ENCODE measurements around the gene CSRNP3. TPM values are rescaled to one million over a fixed set of nuclear protein-coding genes. Genes with fewer than 3 reads are reported as not detected.

Gene CSRNP3
- total and polyA plus RNA-seq, 2 donors (not counting 1 experiment from before 2014, with no cell fraction given): not detected

DNA sequence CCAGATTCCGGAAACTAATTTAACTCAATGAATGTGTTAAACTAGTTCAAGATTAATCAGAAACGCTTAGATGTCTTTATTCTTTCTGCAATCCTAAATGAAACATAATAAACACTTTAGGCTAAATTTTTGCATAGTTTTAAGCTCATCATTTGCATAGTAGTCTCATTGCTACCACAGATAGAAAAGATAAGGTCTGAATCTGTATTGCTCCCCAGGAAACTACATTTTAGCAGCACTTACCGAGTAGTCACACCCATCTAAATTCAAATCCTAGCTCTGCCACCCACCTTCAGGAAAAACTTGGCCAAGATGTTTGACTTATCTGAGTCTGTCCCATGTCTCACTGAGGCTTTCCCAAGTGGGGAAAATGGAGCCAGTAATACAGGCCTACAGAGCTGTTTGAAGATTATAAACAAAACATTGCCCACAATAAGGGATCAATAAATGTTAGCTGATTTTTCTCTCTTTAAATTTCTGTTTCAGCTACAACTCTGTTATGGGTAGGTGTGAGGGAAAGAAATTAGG, 237.5 kb downstream of the CSRNP3 start:
- TF ChIP-seq, protein P1, sequence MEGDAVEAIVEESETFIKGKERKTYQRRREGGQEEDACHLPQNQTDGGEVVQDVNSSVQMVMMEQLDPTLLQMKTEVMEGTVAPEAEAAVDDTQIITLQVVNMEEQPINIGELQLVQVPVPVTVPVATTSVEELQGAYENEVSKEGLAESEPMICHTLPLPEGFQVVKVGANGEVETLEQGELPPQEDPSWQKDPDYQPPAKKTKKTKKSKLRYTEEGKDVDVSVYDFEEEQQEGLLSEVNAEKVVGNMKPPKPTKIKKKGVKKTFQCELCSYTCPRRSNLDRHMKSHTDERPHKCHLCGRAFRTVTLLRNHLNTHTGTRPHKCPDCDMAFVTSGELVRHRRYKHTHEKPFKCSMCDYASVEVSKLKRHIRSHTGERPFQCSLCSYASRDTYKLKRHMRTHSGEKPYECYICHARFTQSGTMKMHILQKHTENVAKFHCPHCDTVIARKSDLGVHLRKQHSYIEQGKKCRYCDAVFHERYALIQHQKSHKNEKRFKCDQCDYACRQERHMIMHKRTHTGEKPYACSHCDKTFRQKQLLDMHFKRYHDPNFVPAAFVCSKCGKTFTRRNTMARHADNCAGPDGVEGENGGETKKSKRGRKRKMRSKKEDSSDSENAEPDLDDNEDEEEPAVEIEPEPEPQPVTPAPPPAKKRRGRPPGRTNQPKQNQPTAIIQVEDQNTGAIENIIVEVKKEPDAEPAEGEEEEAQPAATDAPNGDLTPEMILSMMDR (IDR thresholded peaks at IDR 0.05): no peak
- TF ChIP-seq EZH2 (IDR thresholded peaks at IDR 0.05; ENCODE audit: borderline replicate concordance, insufficient read depth, low read depth, low read length, poor library complexity, severe bottlenecking): no peak
- Histone ChIP-seq H3K9me3 (ENCODE audit: control extremely low read depth in 1 of 3, control insufficient read depth in 2 of 3, insufficient read depth in 1 of 3, low read length in 2 of 3) (no peaks in the 10 kb centered on the region), H3K4me1 (ENCODE audit: control insufficient read depth in 2 of 2, insufficient read depth in 2 of 2, low read length in 2 of 2) (no peaks in the 10 kb centered on the region), H4K20me1 (ENCODE audit: control insufficient read depth, insufficient read depth, low read length, poor library complexity, severe bottlenecking) (no peaks in the 10 kb centered on the region), H3K4me2 (replicated peaks; ENCODE audit: low read depth, low read length, poor library complexity, severe bottlenecking) (no peak overlapping the region), H3K36me3 (replicated peaks in 1 of 2; ENCODE audit: control extremely low read depth in 1 of 2, control insufficient read depth in 1 of 2, extremely low read depth in 1 of 2, insufficient read depth in 2 of 2, low read length in 1 of 2) (no peaks in the 10 kb centered on the region), H3K9ac (ENCODE audit: low read length) (no peak overlapping the region), H3K4me3 (ENCODE audit: control extremely low read depth in 1 of 5, extremely low read depth in 1 of 5, insufficient read depth in 1 of 5, low read depth in 2 of 5, low read length in 4 of 5) (no peak overlapping the region), H2AFZ (ENCODE audit: insufficient read depth, low read depth, low read length, poor library complexity, severe bottlenecking) (no peak overlapping the region), H3K79me2 (ENCODE audit: control insufficient read depth, insufficient read depth, low read length) (no peaks in the 10 kb centered on the region), H3K27me3 (replicated peaks in 1 of 4; ENCODE audit: control extremely low read depth in 1 of 4, control insufficient read depth in 3 of 4, insufficient read depth in 4 of 4, low read length in 3 of 4) (no peaks in the 10 kb centered on the region), H3K27ac (ENCODE audit: low read length in 2 of 2) (no peak overlapping the region)
- POLR2A ChIA-PET: no interaction called here
- 60% methylated on average over 1 of the region's 3 CpGs for WGBS (ENCODE audit: insufficient coverage)
- DNase-seq (no peak), ATAC-seq (ENCODE audit: low read depth) (no peak)
- Mint-ChIP-seq H3K27me3 (peaks cover 6% of the 10 kb centered on the region), H3K9me3 (ENCODE audit: insufficient read depth) (peaks cover 6% of the 10 kb centered on the region), H3K4me1 (no peaks in the 10 kb centered on the region), H3K4me3 (no peak overlapping the region), H3K27ac (no peak overlapping the region)
- CTCF ChIA-PET: interaction anchor here (1.5 kb wide), 1 partner anchor 9 kb away, joined by 3 read pairs; no protein-coding TSS in a partner anchor
- intact Hi-C loops (cut with micrococcal nuclease): no loop called here

DNA sequence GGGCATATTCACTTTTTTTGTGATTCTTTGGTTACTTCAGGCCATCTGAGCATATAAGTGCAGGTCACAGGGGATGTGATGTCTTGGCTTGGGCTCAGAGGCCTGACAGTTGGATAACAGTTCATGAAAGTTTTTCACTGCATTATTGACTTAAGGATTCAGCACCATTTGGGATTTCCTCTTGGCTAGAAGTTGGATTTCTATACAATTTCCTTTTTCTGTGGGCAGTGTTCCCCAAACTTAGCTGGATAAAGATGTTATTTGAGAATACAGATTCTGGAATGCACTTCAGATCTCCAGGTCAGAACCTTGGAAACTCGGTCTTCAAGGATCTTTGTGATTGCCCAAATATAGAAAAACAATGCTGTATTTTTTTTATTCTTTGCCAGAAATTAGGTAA, 246.6 kb downstream of the CSRNP3 start:
- no peaks in the 10 kb centered on the region for H4K20me1 ChIP-seq (ENCODE audit: control insufficient read depth, insufficient read depth, low read length, poor library complexity, severe bottlenecking)
- H3K36me3 ChIP-seq (replicated peaks in 1 of 2; ENCODE audit: control extremely low read depth in 1 of 2, control insufficient read depth in 1 of 2, extremely low read depth in 1 of 2, insufficient read depth in 2 of 2, low read length in 1 of 2): no peaks in the 10 kb centered on the region
- Mint-ChIP-seq H3K27me3 (peaks cover 4% of the 10 kb centered on the region), H3K4me3 (no peak overlapping the region), H3K4me1 (no peaks in the 10 kb centered on the region), H3K27ac (no peak overlapping the region), H3K9me3 (ENCODE audit: insufficient read depth) (no peaks in the 10 kb centered on the region)
- no peaks in the 10 kb centered on the region for H3K9me3 ChIP-seq (ENCODE audit: control extremely low read depth in 1 of 3, control insufficient read depth in 2 of 3, insufficient read depth in 1 of 3, low read length in 2 of 3)
- H3K9ac ChIP-seq (ENCODE audit: low read length): no peak overlapping the region
- H3K79me2 ChIP-seq (ENCODE audit: control insufficient read depth, insufficient read depth, low read length): no peaks in the 10 kb centered on the region
- TF ChIP-seq EZH2 (IDR thresholded peaks at IDR 0.05; ENCODE audit: borderline replicate concordance, insufficient read depth, low read depth, low read length, poor library complexity, severe bottlenecking): no peak
- TF ChIP-seq, protein P1 (IDR thresholded peaks at IDR 0.05): no peak
- no peak for ATAC-seq (ENCODE audit: low read depth)
- no peak overlapping the region for H3K27ac ChIP-seq (ENCODE audit: low read length in 2 of 2)
- no peak overlapping the region for H3K4me3 ChIP-seq (ENCODE audit: control extremely low read depth in 1 of 5, extremely low read depth in 1 of 5, insufficient read depth in 1 of 5, low read depth in 2 of 5, low read length in 4 of 5)
- no peaks in the 10 kb centered on the region for H3K4me1 ChIP-seq (ENCODE audit: control insufficient read depth in 2 of 2, insufficient read depth in 2 of 2, low read length in 2 of 2)
- no peak overlapping the region for H2AFZ ChIP-seq (ENCODE audit: insufficient read depth, low read depth, low read length, poor library complexity, severe bottlenecking)
- H3K4me2 ChIP-seq (replicated peaks; ENCODE audit: low read depth, low read length, poor library complexity, severe bottlenecking): no peak overlapping the region
- ChIA-PET CTCF (no interaction called here), POLR2A (no interaction called here)
- WGBS (ENCODE audit: insufficient coverage): no CpG with 5 or more reads among the region's 1 CpG
- DNase-seq: no peak
- no peaks in the 10 kb centered on the region for H3K27me3 ChIP-seq (replicated peaks in 1 of 4; ENCODE audit: control extremely low read depth in 1 of 4, control insufficient read depth in 3 of 4, insufficient read depth in 4 of 4, low read length in 3 of 4)
- intact Hi-C loops (cut with micrococcal nuclease): no loop called here
